DOHH2 (cell line): ENCODE measurements around the gene CASZ1.

Experiments used
- H3F3A ChIP-seq: fragments of 200-600 bp; sonication (generic), shearing (Covaris generic); 2 replicates; pipeline ENCODE4 v1.6.0; 2016; ENCODE audit warnings: antibody characterized with exemption, mild to moderate bottlenecking; ENCODE audit not compliant: control insufficient read depth, insufficient read depth
- H3K27ac ChIP-seq: fragments of 200-600 bp; sonication (generic); 2 replicates; pipeline ENCODE4 v1.5.1; 2014; ENCODE audit warnings: low read depth, mild to moderate bottlenecking, low read length, moderate library complexity
- H3K27me3 ChIP-seq: fragments of 200-600 bp; sonication (generic); 2 replicates; pipeline ENCODE4 v1.6.1; 2014; ENCODE audit warnings: mild to moderate bottlenecking, low read length, mixed read lengths; ENCODE audit not compliant: control insufficient read depth
- H3K36me3 ChIP-seq: fragments of 200-600 bp; sonication (generic); 2 replicates; pipeline ENCODE4 v1.6.1; 2014; ENCODE audit warnings: mild to moderate bottlenecking, low read length, moderate library complexity, mixed read lengths; ENCODE audit not compliant: control insufficient read depth
- H3K4me1 ChIP-seq: fragments of 200-600 bp; sonication (generic); 2 replicates; pipeline ENCODE4 v1.6.1; 2014; ENCODE audit warnings: mild to moderate bottlenecking, low read length, mixed read lengths; ENCODE audit not compliant: control insufficient read depth
- H3K4me2 ChIP-seq: fragments of 200-600 bp; sonication (generic); 2 replicates; pipeline ENCODE4 v1.6.0; 2014; ENCODE audit warnings: mild to moderate bottlenecking, low read length, moderate library complexity
- H3K4me3 ChIP-seq: fragments of 200-600 bp; sonication (generic); 2 replicates; pipeline ENCODE4 v1.5.1; 2014; ENCODE audit warnings: mild to moderate bottlenecking, low read length, mixed read lengths
- H3K79me2 ChIP-seq: fragments of 200-600 bp; sonication (generic); 2 replicates; pipeline ENCODE4 v1.6.1; 2014; ENCODE audit warnings: mild to moderate bottlenecking, low read length, mixed read lengths; ENCODE audit not compliant: control insufficient read depth
- H3K9me2 ChIP-seq: fragments of 200-600 bp; sonication (generic); replicated peaks from 2 replicates; pipeline ENCODE4 v1.6.1; 2014; ENCODE audit warnings: mild to moderate bottlenecking, low read length, mixed read lengths; ENCODE audit not compliant: control insufficient read depth
- H3K9me3 ChIP-seq: fragments of 200-600 bp; sonication (generic); 2 replicates; pipeline ENCODE4 v1.6.1; 2014; ENCODE audit warnings: antibody characterized with exemption, low read length, mixed read lengths; ENCODE audit not compliant: control insufficient read depth, insufficient read depth
- H4K20me1 ChIP-seq: fragments of 200-600 bp; sonication (generic); 2 replicates; pipeline ENCODE4 v1.6.0; 2014; ENCODE audit warnings: low read depth, mild to moderate bottlenecking, antibody characterized with exemption, low read length, moderate library complexity; ENCODE audit not compliant: control insufficient read depth, insufficient read depth
- CTCF ChIP-seq: fragments of 200-600 bp; sonication (generic); IDR thresholded peaks from one replicate; pipeline ENCODE4 v1.5.1; 2014; ENCODE audit warnings: antibody characterized with exemption, mild to moderate bottlenecking, low read depth, low read length; ENCODE audit not compliant: poor library complexity, severe bottlenecking
- EZH2phosphoT487 ChIP-seq: fragments of 200-600 bp; sonication (generic); IDR thresholded peaks from 2 replicates; pipeline ENCODE4 v1.6.1; 2017; ENCODE audit warnings: borderline replicate concordance, mild to moderate bottlenecking, antibody characterized with exemption, low read length, moderate library complexity, mixed read lengths

The CASZ1 gene

DNA sequence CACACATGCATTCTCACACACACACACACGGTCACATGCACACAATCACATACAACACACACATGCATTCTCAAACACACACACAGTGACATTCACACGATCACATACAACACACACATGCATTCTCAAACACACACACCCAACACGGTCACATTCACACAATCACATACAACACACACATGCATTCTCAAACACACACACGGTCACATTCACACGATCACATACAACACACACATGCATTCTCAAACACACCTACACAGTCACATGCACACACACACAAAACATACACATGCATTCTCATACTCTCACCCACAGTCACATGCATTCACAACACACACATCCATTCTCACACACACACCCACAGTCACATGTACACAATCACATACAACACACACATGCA, 135.0 kb downstream of the CASZ1 start:
- Histone ChIP-seq H3K36me3 (no peaks in the 10 kb centered on the region), H3K9me2 (no peaks in the 10 kb centered on the region), H3K79me2 (no peaks in the 10 kb centered on the region), H3K4me3 (no peak overlapping the region), H3K9me3 (no peaks in the 10 kb centered on the region), H4K20me1 (no peaks in the 10 kb centered on the region), H3K27ac (no peak overlapping the region), H3K4me1 (no peaks in the 10 kb centered on the region), H3F3A (no peaks in the 10 kb centered on the region), H3K4me2 (no peak overlapping the region), H3K27me3 (no peaks in the 10 kb centered on the region)
- no peak for TF ChIP-seq EZH2phosphoT487
- no peak for TF ChIP-seq CTCF

DNA sequence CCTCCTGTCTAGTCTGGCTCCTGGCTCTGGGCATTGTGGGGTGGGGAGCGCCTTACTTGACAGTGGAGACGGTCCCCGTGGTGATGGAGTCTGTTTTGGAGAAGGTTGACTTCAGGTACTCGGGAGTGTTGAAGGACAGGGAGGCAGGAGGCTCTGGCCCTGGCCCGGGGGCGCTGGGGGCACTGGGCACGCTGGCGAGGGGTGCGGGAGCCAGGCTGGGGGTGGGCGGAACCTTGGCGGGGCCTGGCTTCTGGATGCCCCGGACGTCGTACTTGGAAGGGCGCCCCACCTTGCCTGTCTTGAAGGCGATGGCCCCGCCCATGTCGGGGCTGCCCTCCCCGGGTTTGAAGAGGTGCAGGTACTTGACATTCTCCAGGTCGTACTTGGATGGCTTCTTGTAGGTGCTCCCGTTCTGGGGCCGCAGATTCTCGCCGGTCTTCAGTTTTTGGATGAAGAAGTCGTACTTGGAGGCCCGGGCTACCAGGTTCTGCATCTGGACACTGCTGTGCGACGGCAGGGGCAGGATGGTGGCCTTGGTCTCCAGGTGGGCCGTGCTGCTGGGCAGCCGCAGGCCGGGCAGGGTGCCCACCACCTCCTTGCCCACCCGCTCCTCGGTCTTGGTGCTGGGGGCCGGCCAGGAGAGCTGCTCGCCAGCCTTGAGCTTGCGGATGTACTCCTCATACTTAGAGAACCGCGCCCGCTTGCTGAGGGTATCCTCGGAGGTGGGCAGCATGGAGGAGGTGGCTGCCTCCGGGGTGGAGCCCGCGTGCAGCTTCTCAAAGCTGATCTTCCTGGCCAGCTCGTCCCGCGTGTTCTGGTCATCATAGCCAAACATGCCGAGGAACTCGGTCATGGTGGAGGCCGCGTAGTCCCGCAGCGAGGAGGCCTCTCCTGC, 136.6 kb downstream of the CASZ1 start:
- Histone ChIP-seq H3K4me3 (no peak overlapping the region), H3K4me2 (no peak overlapping the region), H3K36me3 (no peaks in the 10 kb centered on the region), H3K9me3 (no peaks in the 10 kb centered on the region), H3K4me1 (no peaks in the 10 kb centered on the region), H3K9me2 (no peaks in the 10 kb centered on the region), H3K27ac (no peak overlapping the region), H4K20me1 (no peaks in the 10 kb centered on the region), H3F3A (no peaks in the 10 kb centered on the region), H3K79me2 (no peaks in the 10 kb centered on the region), H3K27me3 (no peaks in the 10 kb centered on the region)
- TF ChIP-seq CTCF (no peak), EZH2phosphoT487 (no peak)

- H3K9me2 ChIP-seq, result no peaks in the 10 kb centered on the region
- no peaks in the 10 kb centered on the region for H3K36me3 ChIP-seq
- no peaks in the 10 kb centered on the region for H3F3A ChIP-seq
- H3K4me1 ChIP-seq, result no peaks in the 10 kb centered on the region
- H3K27ac ChIP-seq, result no peak overlapping the region
- H3K9me3 ChIP-seq, result no peaks in the 10 kb centered on the region
- H3K27me3 ChIP-seq, result no peaks in the 10 kb centered on the region
- no peak overlapping the region for H3K4me2 ChIP-seq
- TF ChIP-seq CTCF (no peak), EZH2phosphoT487 (no peak)
- no peaks in the 10 kb centered on the region for H4K20me1 ChIP-seq
- no peak overlapping the region for H3K4me3 ChIP-seq
- H3K79me2 ChIP-seq, result no peaks in the 10 kb centered on the region
Observed at GRCh38 chr1:10659218-10659617, 137.2 kb downstream of the CASZ1 start.
